AG04450 (cell line): ENCODE measurements around the gene TBX2. TPM values are rescaled to one million over a fixed set of nuclear protein-coding genes. Genes with fewer than 3 reads are reported as not detected.

ENCODE experiments used
- CTCF ChIA-PET: fragments of 300-600, 350-600 bp; formaldehyde crosslinking; extraction: SDS; loops from one replicate; lab custom pipeline; 2022; ENCODE audit warnings: antibody characterized with exemption, inconsistent platforms; lab: Charles Lee
- POLR2A ChIA-PET: fragments of 350-600 bp; formaldehyde crosslinking; extraction: SDS; loops from one replicate; lab custom pipeline; 2021; ENCODE audit warnings: antibody characterized with exemption, inconsistent platforms; lab: Yijun Ruan, JAX
- DNase-seq: peaks from one replicate; pipeline ENCODE4 v3.0.0-alpha.2; 2011; ENCODE audit warnings: low read depth, low spot score
- H3K27ac ChIP-seq: one replicate; pipeline ENCODE4 v1.5.1; 2012; ENCODE audit warnings: low read depth, low read length, control low read depth
- H3K27me3 ChIP-seq: one replicate; pipeline ENCODE4 v1.6.0; 2012; ENCODE audit warnings: low read length; ENCODE audit not compliant: control insufficient read depth, insufficient read depth
- H3K4me3 ChIP-seq: 2 replicates; pipeline ENCODE4 v1.5.1; 2011; ENCODE audit warnings: mild to moderate bottlenecking, low read depth, low read length, control low read depth
- H3K9me3 ChIP-seq: 2 replicates; pipeline ENCODE4 v1.5.1; 2012; ENCODE audit warnings: low read length; ENCODE audit not compliant: control insufficient read depth, insufficient read depth
- CTCF ChIP-seq: IDR thresholded peaks from 2 replicates; pipeline ENCODE4 v1.5.1; 2011; ENCODE audit warnings: low read depth, low read length, control low read depth, inconsistent platforms
- polyA minus RNA-seq: library from RNA; depleted of rRNA, polyadenylated mRNA; stranded (reverse); fragments of >200 nt; gene quantifications from 2 replicates; pipeline ENCODE4 v1.2.3, GENCODE V29; 2011; rRNA and poly(A)+ RNA removed
- polyA plus RNA-seq: library from polyadenylated mRNA; depleted of rRNA; stranded (reverse); fragments of >200 nt; gene quantifications from 2 replicates; pipeline ENCODE4 v1.2.3, GENCODE V29; 2011; rRNA removed

The TBX2 gene
- polyA plus RNA-seq (18.3 and 22.0 TPM in 2 replicates), polyA minus RNA-seq (36.1 and 52.1 TPM in 2 replicates)

- H3K27ac ChIP-seq = peak within 1 kb of the TSS; percentile 90
- DNase-seq = peak; percentile 93
- TF ChIP-seq CTCF = no peak
- H3K4me3 ChIP-seq = peak within 1 kb of the TSS; percentile 98
- no peaks in the 10 kb centered on the region for H3K27me3 ChIP-seq
- CTCF ChIA-PET = interaction anchor here (2.2 kb wide), 1 partner anchor 398 kb away, joined by 8 read pairs; no protein-coding TSS in a partner anchor
- no peaks in the 10 kb centered on the region; the same call in 1 of the 2 replicates for H3K9me3 ChIP-seq
- POLR2A ChIA-PET = interaction anchor here (0.6 to 4.0 kb wide), 16 partner anchors 11 to 428 kb away, joined by 3 to 31 read pairs (median 4); no protein-coding TSS in a partner anchor
Measured at GRCh38 chr17:61399131-61400065, at the start of gene TBX2. Gene TBX2 (plus strand): TSS chr17:61399843. CDS start chr17:61400177, 334 bp downstream.

GRCh38 chr17:61351745-61352407, 47.8 kb upstream of the TBX2 start:
- DNase-seq = no peak
- no peak overlapping the region for H3K4me3 ChIP-seq
- no peak overlapping the region for H3K27ac ChIP-seq
- ChIA-PET POLR2A (interaction anchor here (0.9 to 1.0 kb wide), 2 partner anchors 17 to 43 kb away, joined by 3 to 4 read pairs; no protein-coding TSS in a partner anchor), CTCF (no interaction called here)
- no peaks in the 10 kb centered on the region for H3K27me3 ChIP-seq
- H3K9me3 ChIP-seq = no peaks in the 10 kb centered on the region
- TF ChIP-seq CTCF = no peak

- ChIA-PET CTCF (no interaction called here), POLR2A (interaction anchor here (0.9 kb wide), 1 partner anchor 44 kb away, joined by 4 read pairs; no protein-coding TSS in a partner anchor)
- DNase-seq = no peak
- TF ChIP-seq CTCF = no peak
- H3K4me3 ChIP-seq = no peak overlapping the region
- H3K27ac ChIP-seq = no peak overlapping the region
- H3K9me3 ChIP-seq = no peaks in the 10 kb centered on the region
- H3K27me3 ChIP-seq = no peaks in the 10 kb centered on the region
Measured at GRCh38 chr17:61352408-61352770, 47.3 kb upstream of the TBX2 start.

GRCh38 chr17:61352781-61353491, 46.7 kb upstream of the TBX2 start:
- no peak for TF ChIP-seq CTCF
- POLR2A ChIA-PET = no interaction called here
- DNase-seq = no peak
- Histone ChIP-seq H3K27me3 (no peaks in the 10 kb centered on the region), H3K27ac (no peak overlapping the region), H3K9me3 (no peaks in the 10 kb centered on the region), H3K4me3 (no peak overlapping the region)
- CTCF ChIA-PET = no interaction called here
